Superior temporal gyrus (tissue), 1 donor: ENCODE data around the gene SIGMAR1.

Source experiments
- DNase-seq: peaks from one replicate; pipeline ENCODE4 v3.0.0-alpha.2; 2016; ENCODE audit errors: extremely low spot score

Gene SIGMAR1

DNA sequence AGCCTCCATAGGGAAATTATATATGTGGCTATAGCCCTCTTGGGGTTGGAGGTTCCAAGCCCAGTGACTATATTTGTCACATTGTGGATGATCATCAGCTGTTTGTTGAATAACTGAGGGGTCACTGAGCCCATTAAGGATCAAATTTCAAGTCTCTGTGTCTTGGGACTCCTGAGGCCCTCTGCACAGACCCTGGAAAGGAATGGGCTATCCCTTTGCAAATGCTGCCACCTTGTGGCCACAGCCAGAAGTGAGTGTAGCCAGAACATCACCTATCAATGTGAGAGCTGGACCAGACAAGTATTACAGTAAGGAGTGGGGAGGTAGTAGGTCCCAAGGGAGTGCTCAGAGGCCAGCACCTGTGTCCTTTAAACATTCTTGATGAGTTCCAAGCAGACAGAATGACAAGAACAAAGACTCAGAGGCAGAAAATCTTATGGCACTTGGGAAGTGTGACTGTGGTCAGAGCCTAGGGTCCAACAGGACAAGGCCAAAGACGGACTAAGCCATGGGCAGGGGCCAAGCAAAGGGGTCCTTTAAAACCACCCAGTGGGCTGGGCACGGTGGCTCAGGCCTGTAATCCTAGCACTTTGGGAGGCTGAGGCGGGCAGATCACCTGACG is 33.9 kb downstream of the SIGMAR1 start:
- DNase-seq, result peak; percentile 96

DNA sequence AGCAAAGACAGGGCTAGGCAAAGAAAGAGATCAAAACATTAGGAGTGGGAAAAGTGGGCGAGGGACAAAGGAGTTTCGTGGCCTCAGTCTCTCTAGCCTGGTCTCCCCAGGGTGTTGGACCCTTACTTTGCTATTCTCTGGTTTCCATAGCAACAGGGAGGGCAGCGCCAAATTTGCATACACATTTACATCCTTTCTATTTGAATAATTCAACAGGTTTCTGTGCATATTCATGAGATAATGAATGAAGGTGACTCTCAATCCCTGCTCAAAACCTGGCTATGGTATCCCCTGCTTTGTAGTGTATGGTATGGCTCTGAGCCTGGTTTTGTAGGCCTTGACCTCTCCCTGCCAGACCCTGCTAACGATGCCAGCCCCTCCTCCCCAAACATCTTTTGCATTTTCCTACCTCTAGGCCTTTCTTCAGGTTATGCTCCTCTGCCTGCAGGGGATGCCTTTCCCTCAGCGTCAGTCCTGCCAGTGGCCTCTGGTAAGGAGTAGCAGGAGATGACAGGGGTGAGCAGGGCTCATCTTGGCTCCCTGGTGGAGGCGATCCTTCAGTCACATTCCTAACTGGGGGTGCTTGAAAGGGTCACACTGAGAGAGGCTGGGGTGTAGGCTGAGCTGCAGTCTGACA is 35.5 kb downstream of the SIGMAR1 start:
- DNase-seq, result no peak

DNA sequence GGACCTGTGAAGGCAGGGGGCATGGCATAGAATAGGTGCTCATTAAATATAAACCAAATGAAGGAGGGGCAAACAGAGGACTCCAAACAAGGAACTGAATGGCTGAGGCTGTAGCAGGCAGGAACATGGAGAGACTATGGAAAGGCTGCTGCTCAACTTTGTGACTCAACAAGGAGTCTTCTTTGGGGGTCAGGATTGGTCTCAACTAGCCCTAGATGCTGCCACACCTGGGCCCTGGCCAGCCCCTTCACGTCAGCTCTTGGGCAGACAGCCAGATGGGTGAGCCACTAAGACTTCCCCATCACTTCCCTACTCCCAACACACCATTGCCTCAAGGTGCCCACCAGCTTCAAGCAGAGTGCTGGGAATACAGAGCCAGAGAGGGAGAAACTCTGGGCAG is 36.7 kb downstream of the SIGMAR1 start:
- no peak for DNase-seq

DNA sequence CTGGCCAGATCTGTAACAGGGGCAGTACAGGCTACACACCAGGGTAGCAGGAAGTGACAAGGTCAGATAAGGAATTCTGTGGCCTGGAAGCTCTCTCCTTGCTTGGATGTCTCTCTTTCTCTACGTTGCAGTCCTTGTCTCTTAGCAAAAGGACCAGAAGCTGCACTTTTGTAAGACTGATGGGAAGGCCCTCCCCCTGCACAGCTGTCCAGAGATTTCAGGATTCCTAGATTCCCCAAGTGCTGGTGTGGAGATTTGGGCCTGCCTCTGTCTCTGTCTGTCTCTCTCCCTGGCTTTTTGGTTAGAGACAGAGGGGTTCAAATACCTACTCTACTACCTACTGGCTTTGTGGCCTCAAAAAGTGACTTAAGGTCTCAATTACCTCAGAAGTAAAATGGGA is 38.0 kb downstream of the SIGMAR1 start:
- no peak for DNase-seq

DNA sequence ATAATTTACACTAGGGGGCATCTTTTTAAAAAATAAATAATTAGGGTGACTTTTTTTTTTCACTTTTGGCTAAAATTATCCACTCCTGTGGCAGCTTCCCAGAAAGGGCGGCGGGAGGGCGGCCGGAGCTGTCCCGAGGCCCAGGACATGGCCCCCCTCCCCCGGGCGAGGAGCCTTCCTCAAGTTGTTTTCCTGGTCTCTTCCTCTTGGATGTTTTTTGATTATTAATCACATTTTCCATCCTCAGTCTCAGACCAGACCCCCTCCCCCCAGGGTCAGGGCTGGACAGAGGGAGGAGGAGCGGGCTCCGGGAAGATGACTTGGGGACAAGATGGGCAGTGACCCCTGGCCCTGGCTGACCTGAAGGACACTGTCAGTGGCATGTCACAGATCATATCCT is 43.4 kb downstream of the SIGMAR1 start:
- no peak for DNase-seq

DNA sequence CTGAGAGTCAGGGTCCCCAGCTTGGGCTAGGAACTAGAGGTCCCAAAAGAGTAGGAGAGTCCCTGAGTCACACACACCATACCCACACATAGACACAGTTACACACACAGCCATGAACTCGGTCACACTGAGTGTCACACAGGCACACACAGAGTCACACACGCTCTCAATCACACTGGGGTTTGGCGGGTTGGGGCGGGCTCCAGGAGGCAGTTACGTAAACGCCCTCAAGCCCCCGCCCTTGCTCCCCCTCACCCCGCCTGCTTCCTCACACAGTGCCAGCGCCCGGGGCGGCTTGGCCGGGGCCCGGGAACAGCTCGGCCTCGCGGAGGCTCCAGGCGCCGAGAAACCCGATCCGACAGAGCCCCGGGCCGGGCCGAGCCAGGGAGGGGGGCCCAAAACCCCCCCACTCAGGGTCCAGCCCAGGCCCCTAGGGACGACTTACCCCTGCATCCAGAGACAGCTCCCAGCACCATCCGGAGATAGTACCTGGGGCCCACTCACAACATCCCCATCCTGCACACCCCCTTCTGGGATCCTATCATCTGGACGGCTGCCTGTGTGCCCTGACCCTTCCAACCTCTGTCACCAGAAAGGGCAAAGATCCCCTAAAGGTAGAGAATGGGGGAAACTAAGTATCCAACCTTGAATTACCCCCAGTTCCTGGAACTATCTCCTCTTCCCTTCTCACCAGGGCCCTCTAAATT is 44.5 kb downstream of the SIGMAR1 start:
- no peak for DNase-seq

DNA sequence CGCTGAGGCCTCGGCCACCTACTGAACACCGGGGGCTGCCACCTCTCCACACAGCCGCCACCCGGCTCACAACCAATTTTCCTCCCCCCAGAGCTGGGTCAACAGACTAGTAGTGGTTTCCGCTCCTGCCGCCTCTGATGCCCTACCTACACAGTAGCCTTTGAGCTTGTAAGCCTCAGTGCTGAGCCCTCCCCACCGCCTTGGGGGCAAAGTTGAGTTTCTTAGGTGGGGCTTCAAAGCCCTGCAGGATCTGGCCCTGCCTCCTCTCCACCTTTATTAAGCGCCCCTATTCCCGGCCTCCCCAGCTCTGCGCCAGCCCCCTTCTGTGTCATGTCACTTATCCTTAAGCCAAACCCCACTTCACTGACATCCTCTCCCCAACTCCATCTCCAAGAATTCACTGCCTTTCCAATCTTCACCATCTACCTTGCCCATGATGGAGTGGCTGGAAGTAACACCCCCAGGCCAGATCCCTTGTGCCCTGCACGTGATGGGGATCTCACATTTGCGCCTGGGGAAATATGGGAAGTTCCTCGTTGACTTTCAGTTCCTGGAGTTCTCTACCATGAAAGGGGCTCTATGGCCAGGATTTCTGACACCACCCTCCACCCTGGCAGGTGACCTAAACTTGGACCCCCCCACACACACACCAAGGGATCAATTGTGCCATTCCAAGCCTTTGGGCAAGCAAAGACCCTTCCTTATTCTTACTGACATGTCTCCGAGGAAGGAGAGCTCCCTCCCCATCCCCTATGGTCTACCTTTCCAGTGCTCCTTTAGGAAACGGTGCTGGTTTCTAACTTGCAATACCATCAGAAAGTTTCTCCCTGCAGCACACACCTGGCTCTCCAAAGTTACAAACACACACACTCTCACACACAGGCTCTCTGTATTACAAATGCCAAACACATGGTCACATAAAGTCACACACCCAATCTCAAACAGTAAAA is 45.4 kb downstream of the SIGMAR1 start:
- no peak for DNase-seq

DNA sequence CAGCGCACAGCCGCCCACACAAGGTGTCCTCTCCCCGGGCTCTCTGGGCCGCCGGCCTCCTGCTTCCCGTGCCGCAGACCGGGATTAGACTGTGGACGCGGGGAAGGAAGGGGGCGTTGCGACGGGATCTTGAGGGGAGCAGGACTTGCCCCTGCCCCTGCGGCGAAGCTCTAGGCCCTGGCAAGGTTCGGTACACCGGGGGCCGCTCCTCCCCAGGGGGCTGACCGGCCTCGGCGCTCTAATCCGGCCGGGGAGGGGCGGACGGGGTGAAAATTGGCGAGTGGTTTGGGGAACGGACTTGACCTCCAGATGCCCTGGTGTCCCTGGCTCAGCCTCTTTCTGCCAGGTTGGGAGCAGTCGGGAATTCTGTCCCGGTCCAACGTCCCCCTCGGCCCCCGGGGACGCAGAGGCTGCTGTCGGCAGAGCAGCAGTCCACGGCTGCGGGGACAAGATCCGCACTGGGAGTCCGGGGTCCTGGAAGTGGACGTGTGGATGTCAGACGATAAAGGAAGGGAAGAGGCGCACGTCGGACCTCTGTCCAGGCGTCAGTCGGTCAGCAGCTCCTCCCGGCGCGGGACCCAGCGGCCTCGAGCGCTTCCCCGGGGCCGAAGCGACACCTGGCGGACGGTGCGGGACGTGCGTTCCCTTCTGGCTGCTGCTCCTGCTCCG is 46.2 kb downstream of the SIGMAR1 start:
- DNase-seq, result peak; percentile 89

DNA sequence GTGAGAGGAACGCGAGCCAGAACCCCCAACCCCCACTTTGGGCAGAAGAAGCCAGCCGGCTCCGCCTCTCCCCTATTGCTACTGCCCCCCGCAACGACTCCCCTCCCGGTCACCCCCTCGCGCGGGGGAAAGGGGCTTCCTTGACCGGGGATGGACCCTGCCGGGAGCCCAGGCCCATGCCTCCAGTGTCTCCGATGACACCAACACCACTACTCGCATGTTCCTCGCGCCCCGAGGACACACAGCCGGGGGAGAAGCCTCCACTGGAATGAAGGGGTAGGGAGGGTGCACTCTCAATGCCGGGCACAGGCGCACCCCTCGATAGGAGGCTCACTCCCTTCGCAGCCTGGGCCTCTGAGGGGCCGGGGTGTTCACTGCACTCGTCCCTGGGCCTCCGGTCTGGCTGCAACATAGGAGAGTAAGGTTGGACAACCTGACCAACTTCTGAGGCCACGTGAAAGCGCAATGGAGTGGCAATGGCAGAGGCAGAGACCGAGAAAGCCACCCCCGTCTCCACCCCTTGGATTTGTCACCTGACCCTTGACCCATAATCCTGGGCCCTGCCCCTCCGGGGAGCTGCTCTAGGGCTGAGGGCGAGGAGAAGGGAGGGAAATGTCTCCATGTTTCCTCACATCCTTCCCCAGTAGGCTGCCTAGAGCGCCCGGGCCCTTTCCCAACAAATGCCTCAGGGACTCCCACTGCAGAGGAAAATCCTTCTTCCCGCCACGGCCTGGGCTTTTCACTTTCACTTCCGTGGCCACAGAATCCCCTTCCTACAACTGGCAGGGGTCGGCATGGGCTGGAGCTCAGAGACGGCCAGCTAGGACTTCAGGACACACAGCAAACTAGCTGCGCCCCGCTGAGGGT is 47.0 kb downstream of the SIGMAR1 start:
- no peak for DNase-seq

DNA sequence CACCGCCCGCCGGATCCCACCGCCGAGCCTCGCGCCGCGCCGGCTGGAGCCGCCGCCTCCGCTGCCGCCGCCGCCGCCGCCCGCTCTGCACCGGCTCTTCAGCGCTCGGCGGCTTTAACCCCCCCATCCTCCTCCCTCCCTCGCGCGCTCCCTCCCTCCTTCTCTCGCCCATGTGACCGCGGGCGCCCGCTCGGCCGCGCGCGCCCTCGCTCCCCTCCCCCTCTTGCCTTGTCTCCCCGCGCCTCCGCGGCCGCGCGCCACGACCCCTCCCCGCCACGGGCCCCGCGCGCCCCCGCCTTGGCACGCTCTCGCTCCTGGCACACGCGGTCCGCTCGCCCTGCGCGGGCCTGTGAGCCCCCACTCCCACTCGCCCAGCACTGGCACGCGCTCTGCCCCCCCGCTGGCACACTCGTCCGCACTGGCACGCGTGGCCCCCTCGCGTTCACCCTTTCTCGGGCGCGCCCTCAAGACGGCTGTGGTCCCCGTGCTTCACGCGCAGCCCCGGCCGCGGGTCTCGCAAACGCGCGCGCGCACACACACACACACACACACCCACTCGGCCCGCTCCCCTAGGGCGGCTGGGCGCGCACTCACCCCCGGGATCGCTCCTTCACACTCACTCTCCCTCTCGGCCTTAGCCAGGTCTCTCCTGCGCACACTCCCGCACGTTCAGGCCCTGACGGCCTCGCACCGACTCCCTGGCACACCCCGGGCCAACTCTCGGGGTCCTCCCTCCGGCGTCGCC is 47.8 kb downstream of the SIGMAR1 start, which contains the start of gene CNTFR:
Gene CNTFR (minus strand): TSS at position 89 of the 745 bp plus-strand sequence. CDS start 20,743 bp downstream, outside the sequence.
- peak; percentile 64 for DNase-seq

DNA sequence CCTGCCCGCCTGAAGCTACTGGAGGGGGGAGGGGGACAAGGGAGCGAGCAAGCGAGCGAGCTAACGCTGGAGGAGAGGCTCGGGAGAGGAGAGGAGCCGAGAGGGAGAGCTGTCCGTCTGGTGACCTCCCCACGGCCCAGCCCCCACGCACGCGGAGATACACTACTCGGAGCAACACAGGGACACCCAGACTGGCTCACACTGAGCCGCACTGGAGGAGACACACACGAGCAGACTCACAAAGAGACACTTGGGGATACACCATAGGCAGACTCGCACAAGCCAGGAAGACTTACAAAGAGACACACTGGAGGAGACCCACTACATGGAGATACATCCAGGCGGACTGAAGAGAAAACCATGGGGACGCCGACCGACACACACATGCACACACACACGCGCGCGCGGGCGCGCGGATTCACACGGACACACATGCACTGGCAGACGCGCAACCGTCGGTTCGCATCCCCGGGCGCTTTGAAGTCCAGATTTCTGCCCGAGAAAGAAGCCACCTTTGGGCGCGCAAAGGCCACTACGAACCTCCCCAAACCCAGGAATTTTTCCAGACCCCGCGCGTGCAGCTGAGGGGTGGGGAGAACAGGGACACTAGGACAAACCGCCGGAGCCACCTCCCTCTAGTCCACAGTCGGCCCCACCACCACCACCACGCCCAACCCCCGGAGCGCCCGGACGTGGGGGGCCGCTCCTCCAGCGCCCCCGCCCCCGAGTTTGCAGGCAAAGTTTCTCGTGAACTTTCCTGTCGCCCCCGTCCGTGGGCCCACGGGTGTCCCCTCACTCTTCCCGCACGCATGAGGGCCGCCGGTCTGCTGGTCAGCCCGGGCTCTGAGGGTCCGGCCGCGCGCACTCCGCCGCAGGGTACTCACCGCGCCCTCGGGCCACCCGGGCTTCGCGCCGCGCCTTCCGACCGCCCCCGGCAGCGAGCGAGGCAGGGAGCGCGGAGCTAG is 48.6 kb downstream of the SIGMAR1 start:
- DNase-seq, result no peak

DNA sequence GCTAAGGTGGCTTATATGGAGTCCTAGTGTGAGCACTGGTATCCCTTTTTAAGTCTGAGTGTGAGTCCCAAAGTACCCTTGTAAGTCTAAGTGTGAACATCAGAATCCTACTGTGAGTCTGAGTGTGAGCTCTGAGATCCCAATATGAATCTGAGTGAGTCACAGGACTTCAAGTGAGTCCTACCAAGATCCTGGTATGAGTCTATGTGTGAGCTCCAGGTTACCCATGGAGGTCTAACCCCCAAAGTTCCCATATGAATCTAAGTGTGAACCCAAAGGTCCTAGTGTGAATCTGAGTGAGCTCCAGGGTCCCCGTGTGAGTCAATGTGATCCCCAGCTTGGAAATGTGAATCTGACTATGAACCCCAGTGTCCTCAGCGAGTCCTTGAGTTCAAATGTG is 50.3 kb downstream of the SIGMAR1 start:
- no peak for DNase-seq

DNA sequence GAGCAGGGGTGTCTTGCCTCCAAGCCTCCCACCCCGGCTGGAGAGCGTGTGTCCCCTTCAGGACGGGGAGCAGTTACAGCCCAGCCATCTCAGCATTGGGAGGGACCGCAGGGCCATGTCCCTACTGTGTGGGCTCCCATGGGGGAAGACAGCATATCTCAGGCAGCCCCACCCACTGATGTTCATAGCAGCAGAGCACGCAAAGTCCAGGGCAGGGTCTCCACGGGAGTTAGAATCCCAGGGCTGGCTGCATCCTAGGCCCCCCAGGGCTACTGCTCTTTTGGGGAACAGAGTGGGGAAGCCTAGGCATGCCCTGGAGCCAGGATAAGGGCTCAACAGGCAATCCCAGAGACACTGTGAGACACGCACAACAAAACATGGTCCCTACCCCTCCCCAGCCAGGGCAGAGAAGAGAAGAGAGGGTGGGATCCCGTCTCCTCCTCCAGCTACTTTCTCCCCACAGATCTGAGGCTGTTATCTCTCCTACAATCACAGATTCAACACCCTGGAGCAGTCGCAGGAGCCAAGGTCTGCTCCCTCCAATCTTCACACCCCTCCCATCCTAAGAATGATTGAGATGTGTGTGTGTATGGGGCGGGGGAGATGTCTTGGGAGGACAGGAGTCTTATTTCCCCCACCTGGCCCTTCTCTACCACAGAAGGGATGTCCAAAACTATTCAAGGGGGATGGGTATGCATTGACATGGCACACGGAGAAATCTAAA is 51.5 kb downstream of the SIGMAR1 start:
- DNase-seq, result no peak

DNA sequence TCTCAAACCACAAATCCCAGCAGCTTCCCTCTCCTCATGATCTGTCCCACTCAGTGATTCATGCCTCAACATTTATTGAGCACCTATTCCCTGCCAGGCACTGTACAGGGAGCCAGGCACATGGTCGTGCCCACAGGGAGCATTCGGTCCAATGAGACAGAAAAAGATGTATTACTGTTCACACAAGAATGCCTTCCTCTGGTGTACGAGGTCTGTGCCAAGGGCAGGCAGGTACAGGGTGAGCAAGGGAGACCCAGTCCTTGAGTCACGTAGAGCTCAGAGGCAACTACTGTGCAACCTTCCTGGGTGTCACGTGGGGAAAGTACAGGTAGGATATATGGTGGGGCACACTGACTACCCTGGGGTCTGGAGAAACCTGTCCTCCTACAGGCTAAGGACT is 52.6 kb downstream of the SIGMAR1 start:
- no peak for DNase-seq
